ENCODE data around the gene RFPL2. TPM values are rescaled to one million over a fixed set of nuclear protein-coding genes. Genes with fewer than 3 reads are reported as not detected.

Gene RFPL2
- total and polyA plus RNA-seq, 4 experiments from 2014 or later, result 0.61 to 4.7 (median 2.2) TPM

- ChIA-PET POLR2A (ENCODE audit: partially characterized antibody) (no interaction called here), CTCF (ENCODE audit: partially characterized antibody) (no interaction called here)
- Histone ChIP-seq H3K27ac (ENCODE audit: low read depth, low read length) (no peak overlapping the region), H3K4me1 (ENCODE audit: insufficient read depth, low read length) (no peaks in the 10 kb centered on the region), H3K4me3 (ENCODE audit: low read length in 2 of 2) (no peak overlapping the region), H3K36me3 (ENCODE audit: insufficient read depth, low read length) (no peaks in the 10 kb centered on the region), H3K27me3 (ENCODE audit: insufficient read depth, low read length) (no peaks in the 10 kb centered on the region), H3K9me3 (ENCODE audit: control insufficient read depth in 1 of 2, low read length in 2 of 2) (no peaks in the 10 kb centered on the region)
- H3K36me3 Mint-ChIP-seq, result no peaks in the 10 kb centered on the region
- no peaks in the 10 kb centered on the region for H3K9me3 Mint-ChIP-seq
- intact Hi-C loops (cut with micrococcal nuclease), result loop anchor here (1.0 kb wide), 1 partner anchor 34 kb away; no protein-coding TSS in a partner anchor
- H3K27me3 Mint-ChIP-seq, result peaks cover 2% of the 10 kb centered on the region in 2 donors
- no peak overlapping the region for H3K27ac Mint-ChIP-seq
- no peak overlapping the region for H3K4me3 Mint-ChIP-seq
- no peaks in the 10 kb centered on the region for H3K4me1 Mint-ChIP-seq
- no peak for DNase-seq
These were observed 19.1 kb downstream of the RFPL2 start for GRCh38 chr22:32185821-32186220.

DNA sequence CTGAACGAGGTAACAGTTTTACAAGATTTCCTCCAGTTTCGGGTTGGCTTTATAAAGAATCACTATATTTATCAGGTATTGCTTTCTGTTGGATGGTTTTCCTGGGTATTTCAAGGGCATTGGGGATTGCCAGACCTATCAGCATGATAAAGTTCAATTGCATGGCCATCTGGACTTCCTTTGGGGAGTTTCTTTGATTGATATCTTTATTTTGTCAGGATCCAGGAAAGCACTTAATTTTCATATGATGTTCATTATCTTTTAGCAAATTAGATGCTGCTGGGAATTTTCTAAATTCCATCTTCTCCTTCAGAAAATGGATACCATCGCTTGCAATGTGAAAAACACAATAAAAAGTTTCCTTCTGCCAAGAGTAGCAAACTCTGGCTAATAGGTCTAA lies 21.2 kb downstream of the RFPL2 start:
- no peaks in the 10 kb centered on the region for H3K9me3 Mint-ChIP-seq
- no peak overlapping the region for H3K4me3 Mint-ChIP-seq
- no peak overlapping the region for H3K27ac Mint-ChIP-seq
- Histone ChIP-seq H3K27me3 (ENCODE audit: insufficient read depth, low read length) (no peaks in the 10 kb centered on the region), H3K36me3 (ENCODE audit: insufficient read depth, low read length) (no peaks in the 10 kb centered on the region), H3K4me1 (ENCODE audit: insufficient read depth, low read length) (no peaks in the 10 kb centered on the region), H3K27ac (ENCODE audit: low read depth, low read length) (no peak overlapping the region), H3K9me3 (ENCODE audit: control insufficient read depth in 1 of 2, low read length in 2 of 2) (no peaks in the 10 kb centered on the region), H3K4me3 (ENCODE audit: low read length in 2 of 2) (no peak overlapping the region)
- intact Hi-C loops (cut with micrococcal nuclease), result no loop called here
- peaks cover 0 to 1% (median 0%) of the 10 kb centered on the region in 4 donors for H3K4me1 Mint-ChIP-seq
- CTCF ChIA-PET (ENCODE audit: partially characterized antibody), result no interaction called here
- POLR2A ChIA-PET (ENCODE audit: partially characterized antibody), result no interaction called here
- H3K36me3 Mint-ChIP-seq, result no peaks in the 10 kb centered on the region
- DNase-seq, result no peak
- peaks cover 6 to 8% of the 10 kb centered on the region in 2 donors for H3K27me3 Mint-ChIP-seq

- Histone ChIP-seq H3K36me3 (ENCODE audit: insufficient read depth, low read length) (no peaks in the 10 kb centered on the region), H3K4me3 (ENCODE audit: low read length in 2 of 2) (no peak overlapping the region), H3K27ac (ENCODE audit: low read depth, low read length) (no peak overlapping the region), H3K9me3 (ENCODE audit: control insufficient read depth in 1 of 2, low read length in 2 of 2) (no peaks in the 10 kb centered on the region), H3K4me1 (ENCODE audit: insufficient read depth, low read length) (no peaks in the 10 kb centered on the region), H3K27me3 (ENCODE audit: insufficient read depth, low read length) (no peaks in the 10 kb centered on the region)
- intact Hi-C loops (cut with micrococcal nuclease), result no loop called here
- H3K4me3 Mint-ChIP-seq, result no peak overlapping the region
- H3K36me3 Mint-ChIP-seq, result no peaks in the 10 kb centered on the region
- CTCF ChIA-PET (ENCODE audit: partially characterized antibody), result no interaction called here
- peaks cover 12 to 14% of the 10 kb centered on the region in 2 donors for H3K27me3 Mint-ChIP-seq
- no peak for DNase-seq
- peaks cover 0 to 1% (median 0%) of the 10 kb centered on the region in 4 donors for H3K4me1 Mint-ChIP-seq
- H3K27ac Mint-ChIP-seq, result no peak overlapping the region
- POLR2A ChIA-PET (ENCODE audit: partially characterized antibody), result no interaction called here
- H3K9me3 Mint-ChIP-seq, result peaks cover 0 to 2% (median 0%) of the 10 kb centered on the region in 8 donors
These were observed 23.8 kb downstream of the RFPL2 start for GRCh38 chr22:32181043-32181442.

- DNase-seq, result no peak
- H3K27me3 ChIP-seq (ENCODE audit: insufficient read depth, low read length), result no peaks in the 10 kb centered on the region
- Mint-ChIP-seq H3K27me3 (peaks cover 17 to 28% of the 10 kb centered on the region in 2 donors), H3K4me1 (peaks cover 0 to 9% (median 7%) of the 10 kb centered on the region in 4 donors), H3K36me3 (no peaks in the 10 kb centered on the region), H3K27ac (no peak overlapping the region), H3K9me3 (peaks cover 0 to 2% (median 0%) of the 10 kb centered on the region in 8 donors), H3K4me3 (no peak overlapping the region)
- no peak overlapping the region for H3K27ac ChIP-seq (ENCODE audit: low read depth, low read length)
- CTCF ChIA-PET (ENCODE audit: partially characterized antibody), result interaction anchor here (1.4 kb wide), 1 partner anchor 46 kb away, joined by 3 read pairs; no protein-coding TSS in a partner anchor
- no peak overlapping the region for H3K4me3 ChIP-seq (ENCODE audit: low read length in 2 of 2)
- H3K36me3 ChIP-seq (ENCODE audit: insufficient read depth, low read length), result no peaks in the 10 kb centered on the region
- H3K4me1 ChIP-seq (ENCODE audit: insufficient read depth, low read length), result no peaks in the 10 kb centered on the region
- no peaks in the 10 kb centered on the region for H3K9me3 ChIP-seq (ENCODE audit: control insufficient read depth in 1 of 2, low read length in 2 of 2)
- POLR2A ChIA-PET (ENCODE audit: partially characterized antibody), result no interaction called here
- intact Hi-C loops (cut with micrococcal nuclease), result no loop called here
These were observed 27.6 kb downstream of the RFPL2 start for GRCh38 chr22:32177221-32177765.

- no peaks in the 10 kb centered on the region for H3K27me3 ChIP-seq (ENCODE audit: insufficient read depth, low read length)
- Mint-ChIP-seq H3K4me1 (peaks cover 0 to 9% (median 7%) of the 10 kb centered on the region in 4 donors), H3K36me3 (no peaks in the 10 kb centered on the region), H3K27ac (no peak overlapping the region), H3K9me3 (peaks cover 0 to 2% (median 0%) of the 10 kb centered on the region in 8 donors), H3K4me3 (peak overlapping the region; percentile 17 to 74 (median 50)), H3K27me3 (peaks cover 17 to 28% of the 10 kb centered on the region in 2 donors)
- H3K4me3 ChIP-seq (ENCODE audit: low read length in 2 of 2), result no peak overlapping the region
- CTCF ChIA-PET (ENCODE audit: partially characterized antibody), result no interaction called here
- no peak overlapping the region for H3K27ac ChIP-seq (ENCODE audit: low read depth, low read length)
- H3K36me3 ChIP-seq (ENCODE audit: insufficient read depth, low read length), result no peaks in the 10 kb centered on the region
- H3K9me3 ChIP-seq (ENCODE audit: control insufficient read depth in 1 of 2, low read length in 2 of 2), result no peaks in the 10 kb centered on the region
- H3K4me1 ChIP-seq (ENCODE audit: insufficient read depth, low read length), result no peaks in the 10 kb centered on the region
- intact Hi-C loops (cut with micrococcal nuclease), result no loop called here
- no peak for DNase-seq
- POLR2A ChIA-PET (ENCODE audit: partially characterized antibody), result no interaction called here
These were observed 28.9 kb downstream of the RFPL2 start for GRCh38 chr22:32175683-32176644.

- DNase-seq, result no peak
- H3K4me3 ChIP-seq (ENCODE audit: low read length in 2 of 2), result no peak overlapping the region
- H3K9me3 ChIP-seq (ENCODE audit: control insufficient read depth in 1 of 2, low read length in 2 of 2), result no peaks in the 10 kb centered on the region
- intact Hi-C loops (cut with micrococcal nuclease), result no loop called here
- ChIA-PET CTCF (ENCODE audit: partially characterized antibody) (interaction anchor here (1.0 kb wide), 1 partner anchor 26 kb away, joined by 3 read pairs; no protein-coding TSS in a partner anchor), POLR2A (ENCODE audit: partially characterized antibody) (no interaction called here)
- Mint-ChIP-seq H3K4me3 (peak overlapping the region in 4 of 8 donors; percentile 7 to 51 (median 38)), H3K27ac (no peak overlapping the region), H3K36me3 (no peaks in the 10 kb centered on the region), H3K4me1 (peaks cover 0 to 9% (median 7%) of the 10 kb centered on the region in 4 donors), H3K27me3 (peaks cover 17 to 28% of the 10 kb centered on the region in 2 donors), H3K9me3 (peaks cover 0 to 2% (median 0%) of the 10 kb centered on the region in 8 donors)
- H3K36me3 ChIP-seq (ENCODE audit: insufficient read depth, low read length), result no peaks in the 10 kb centered on the region
- no peaks in the 10 kb centered on the region for H3K4me1 ChIP-seq (ENCODE audit: insufficient read depth, low read length)
- H3K27ac ChIP-seq (ENCODE audit: low read depth, low read length), result no peak overlapping the region
- H3K27me3 ChIP-seq (ENCODE audit: insufficient read depth, low read length), result no peaks in the 10 kb centered on the region
These were observed 29.8 kb downstream of the RFPL2 start for GRCh38 chr22:32175115-32175514.

DNA sequence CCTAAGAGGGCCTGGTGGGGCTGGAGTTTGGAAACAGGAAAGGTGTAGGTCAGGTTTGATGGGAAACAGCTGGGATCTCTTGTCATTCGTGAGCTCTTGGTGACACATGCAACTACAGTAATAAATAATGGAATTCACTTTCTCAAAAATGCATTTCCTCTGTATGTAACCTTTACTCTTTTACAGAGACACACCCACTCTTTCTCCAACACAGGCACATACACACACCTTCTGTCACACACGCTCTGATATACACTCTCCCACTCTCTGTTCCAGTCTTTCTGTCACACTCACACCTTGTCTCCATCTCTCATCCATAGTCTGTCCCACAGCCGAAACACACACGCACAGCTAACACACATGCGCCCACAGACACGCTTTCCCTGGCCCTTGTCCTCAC lies 39.2 kb downstream of the RFPL2 start:
- ChIA-PET POLR2A (ENCODE audit: partially characterized antibody) (no interaction called here), CTCF (ENCODE audit: partially characterized antibody) (no interaction called here)
- H3K4me3 Mint-ChIP-seq, result no peak overlapping the region
- DNase-seq, result no peak
- H3K9me3 Mint-ChIP-seq, result no peaks in the 10 kb centered on the region
- no peaks in the 10 kb centered on the region for H3K9me3 ChIP-seq (ENCODE audit: control insufficient read depth in 1 of 2, low read length in 2 of 2)
- no peaks in the 10 kb centered on the region for H3K36me3 ChIP-seq (ENCODE audit: insufficient read depth, low read length)
- intact Hi-C loops (cut with micrococcal nuclease), result no loop called here
- H3K27me3 ChIP-seq (ENCODE audit: insufficient read depth, low read length), result no peaks in the 10 kb centered on the region
- no peaks in the 10 kb centered on the region for H3K4me1 ChIP-seq (ENCODE audit: insufficient read depth, low read length)
- H3K36me3 Mint-ChIP-seq, result no peaks in the 10 kb centered on the region
- H3K27ac Mint-ChIP-seq, result peak overlapping the region in 1 of 7 donors; percentile 9
- peaks cover 2 to 4% of the 10 kb centered on the region in 2 donors for H3K27me3 Mint-ChIP-seq
- H3K4me1 Mint-ChIP-seq, result peaks cover 9 to 17% (median 11%) of the 10 kb centered on the region in 4 donors
- H3K4me3 ChIP-seq (ENCODE audit: low read length in 2 of 2), result no peak overlapping the region
- H3K27ac ChIP-seq (ENCODE audit: low read depth, low read length), result no peak overlapping the region
